ENCODE data around the gene RANBP6.
A peak's percentile ranks its signal among the peaks of the same experiment; 100 is the strongest.

The RANBP6 gene

GRCh38 chr9:6015278-6016157 lies at the start of gene RANBP6 (continued):
- TF ChIP-seq TSHZ1 (tag by site-specific recombination; IDR thresholded peaks at IDR 0.05; ENCODE audit: borderline replicate concordance) (no peak), BCL11B (tag by site-specific recombination; IDR thresholded peaks at IDR 0.05; ENCODE audit: low read depth) (no peak), ZFHX2 (tag by site-specific recombination; conservative IDR thresholded peaks at IDR 0.05) (no peak), ZNF366 (tag by site-specific recombination; conservative IDR thresholded peaks at IDR 0.05) (peak; percentile 48), ZNF707 (tag by site-specific recombination; IDR thresholded peaks at IDR 0.05) (no peak), ZNF202 (tag by site-specific recombination; IDR thresholded peaks at IDR 0.05; ENCODE audit: borderline replicate concordance) (no peak), ZNF223 (tag by site-specific recombination; IDR thresholded peaks at IDR 0.05) (no peak), ZNF510 (tag by site-specific recombination; IDR thresholded peaks at IDR 0.05; ENCODE audit: insufficient replicate concordance) (no peak), ZNF513 (tag by site-specific recombination; IDR thresholded peaks at IDR 0.05) (no peak), ZNF610 (tag by site-specific recombination; IDR thresholded peaks at IDR 0.05; ENCODE audit: borderline replicate concordance) (no peak), SP3 (tag by site-specific recombination; IDR thresholded peaks at IDR 0.05) (peak; percentile 48; the same call in 1 of the 2 replicates), OSR2 (tag by site-specific recombination; IDR thresholded peaks at IDR 0.05) (no peak), ZNF18 (tag by site-specific recombination; IDR thresholded peaks at IDR 0.05) (no peak), ZNF776 (tag by site-specific recombination; IDR thresholded peaks at IDR 0.05; ENCODE audit: borderline replicate concordance) (no peak), ZNF274 (IDR thresholded peaks at IDR 0.05; ENCODE audit: low read length) (no peak), ZNF274 (tag by site-specific recombination; IDR thresholded peaks at IDR 0.05; ENCODE audit: borderline replicate concordance) (no peak), REST (tag by site-specific recombination; IDR thresholded peaks at IDR 0.05) (no peak), ZBTB48 (tag by site-specific recombination; IDR thresholded peaks at IDR 0.05) (no peak), ZNF394 (tag by site-specific recombination; IDR thresholded peaks at IDR 0.05; ENCODE audit: borderline replicate concordance) (peak; percentile 51), ZNF639 (tag by site-specific recombination; IDR thresholded peaks at IDR 0.05) (no peak), ZNF341 (tag by site-specific recombination; IDR thresholded peaks at IDR 0.05; ENCODE audit: low read depth) (peak; percentile 19; the same call in 1 of the 2 replicates), ZNF426 (tag by site-specific recombination; IDR thresholded peaks at IDR 0.05) (no peak), ZNF645 (tag by site-specific recombination; IDR thresholded peaks at IDR 0.05) (no peak), ZNF184 (tag by site-specific recombination; IDR thresholded peaks at IDR 0.05) (no peak), ZNF664 (tag by site-specific recombination; IDR thresholded peaks at IDR 0.05) (no peak), ZFP37 (tag by site-specific recombination; IDR thresholded peaks at IDR 0.05) (no peak), ZNF169 (tag by site-specific recombination; IDR thresholded peaks at IDR 0.05) (no peak)
